Keratinocyte (primary cell): Measurements from ENCODE around the gene EML1.

Experiments used
- CTCF ChIP-seq, 3 experiments: IDR thresholded peaks in 1 of 3; conservative IDR thresholded peaks in 1 of 3; optimal IDR thresholded peaks in 1 of 3; 2 replicates in 2 of 3; 3 replicates in 1 of 3; pipeline versions ENCODE3 to v1.5.1; 2011; ENCODE audit warnings: low read length in 3 of 3, mild to moderate bottlenecking in 3 of 3, moderate library complexity in 2 of 3, control low read depth in 1 of 3, inconsistent platforms in 1 of 3; ENCODE audit not compliant: insufficient read depth in 2 of 3; ENCODE audit errors: extremely low read depth in 1 of 3
- EZH2 ChIP-seq: IDR thresholded peaks from one replicate; pipeline ENCODE4 v1.6.1; 2012; ENCODE audit warnings: inconsistent platforms, mild to moderate bottlenecking, low read length, moderate library complexity

- TF ChIP-seq CTCF (optimal IDR thresholded peaks at IDR 0.05 in 1 of 3, IDR thresholded peaks at IDR 0.05 in 1 of 3, conservative IDR thresholded peaks at IDR 0.05 in 1 of 3; ENCODE audit: extremely low read depth in 1 of 3, insufficient read depth in 2 of 3, low read length in 3 of 3), result no peak
- no peak for TF ChIP-seq EZH2
Observed at GRCh38 chr14:99945732-99946651, 152.8 kb downstream of the EML1 start.
